ENCODE results near the gene PCED1B.

- TF ChIP-seq EZH2phosphoT487 (IDR thresholded peaks at IDR 0.05) (no peak), EZH2 (IDR thresholded peaks at IDR 0.05) (no peak)
- TF ChIP-seq, protein P1, sequence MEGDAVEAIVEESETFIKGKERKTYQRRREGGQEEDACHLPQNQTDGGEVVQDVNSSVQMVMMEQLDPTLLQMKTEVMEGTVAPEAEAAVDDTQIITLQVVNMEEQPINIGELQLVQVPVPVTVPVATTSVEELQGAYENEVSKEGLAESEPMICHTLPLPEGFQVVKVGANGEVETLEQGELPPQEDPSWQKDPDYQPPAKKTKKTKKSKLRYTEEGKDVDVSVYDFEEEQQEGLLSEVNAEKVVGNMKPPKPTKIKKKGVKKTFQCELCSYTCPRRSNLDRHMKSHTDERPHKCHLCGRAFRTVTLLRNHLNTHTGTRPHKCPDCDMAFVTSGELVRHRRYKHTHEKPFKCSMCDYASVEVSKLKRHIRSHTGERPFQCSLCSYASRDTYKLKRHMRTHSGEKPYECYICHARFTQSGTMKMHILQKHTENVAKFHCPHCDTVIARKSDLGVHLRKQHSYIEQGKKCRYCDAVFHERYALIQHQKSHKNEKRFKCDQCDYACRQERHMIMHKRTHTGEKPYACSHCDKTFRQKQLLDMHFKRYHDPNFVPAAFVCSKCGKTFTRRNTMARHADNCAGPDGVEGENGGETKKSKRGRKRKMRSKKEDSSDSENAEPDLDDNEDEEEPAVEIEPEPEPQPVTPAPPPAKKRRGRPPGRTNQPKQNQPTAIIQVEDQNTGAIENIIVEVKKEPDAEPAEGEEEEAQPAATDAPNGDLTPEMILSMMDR (IDR thresholded peaks at IDR 0.05) = no peak
These were observed 143.8 kb downstream of the PCED1B start for GRCh38 chr12:47223031-47223847.

Data from neural progenitor cell (in vitro differentiated cells).